K562 (cell line): ENCODE measurements around the gene NR3C1. TPM values are rescaled to one million over a fixed set of nuclear protein-coding genes. Genes with fewer than 3 reads are reported as not detected.

Experiments
- CBX3 ChIP-seq, 2 experiments: IDR thresholded peaks; 1 replicate in 1 of 2; 2 replicates in 1 of 2; pipeline ENCODE4 v1.6.1; 2012; ENCODE audit warnings: inconsistent platforms in 2 of 2, low read length in 2 of 2, borderline replicate concordance in 1 of 2, control low read depth in 1 of 2
- CBX5 ChIP-seq: IDR thresholded peaks from 2 replicates; pipeline ENCODE4 v1.6.1; 2014; ENCODE audit warnings: low read depth, borderline replicate concordance
- COPS2 ChIP-seq: fragments of 450-650 bp; conservative IDR thresholded peaks from 2 replicates; pipeline ENCODE4 v1.6.1; 2016; ENCODE audit warnings: mild to moderate bottlenecking, moderate library complexity
- DMBX1 ChIP-seq: fragments of 250-450 bp; sonication (Bioruptor Pico); IDR thresholded peaks from 2 replicates; pipeline ENCODE4 v1.8.0; 2022; ENCODE audit warnings: inconsistent platforms, mild to moderate bottlenecking, moderate library complexity, borderline replicate concordance
- FOSL1 ChIP-seq: fragments of 200-800 bp; sonication (Bioruptor generic); conservative IDR thresholded peaks from 2 replicates; pipeline ENCODE4 v1.6.1; 2016; ENCODE audit warnings: missing genetic modification characterization, missing compliant biosample characterization
- FOXP1 ChIP-seq: sonication (generic); formaldehyde crosslinking; IDR thresholded peaks from 2 replicates; pipeline ENCODE4 v1.8.0; 2022; ENCODE audit warnings: mild to moderate bottlenecking, missing genetic modification reagents
- NBN ChIP-seq: fragments of 450-650 bp; IDR thresholded peaks from 2 replicates; pipeline ENCODE4 v1.6.1; 2016; ENCODE audit warnings: low read depth, mild to moderate bottlenecking
- POLR2H ChIP-seq: IDR thresholded peaks from 2 replicates; pipeline ENCODE4 v1.6.1; 2016; ENCODE audit warnings: missing genetic modification characterization, low read depth, mild to moderate bottlenecking, control low read depth, missing compliant biosample characterization, moderate library complexity
- PRPF4 ChIP-seq: fragments of 200-400 bp; formaldehyde crosslinking; IDR thresholded peaks from one replicate; pipeline ENCODE4 v1.6.1; 2017; ENCODE audit warnings: low read length, low read depth, mild to moderate bottlenecking; ENCODE audit not compliant: insufficient read depth, poor library complexity, severe bottlenecking
- SIX5 ChIP-seq, 2 experiments: IDR thresholded peaks; 2 replicates each; pipeline ENCODE4 v1.6.1; 2011; ENCODE audit warnings: low read length in 2 of 2, borderline replicate concordance in 1 of 2, low read depth in 1 of 2, mild to moderate bottlenecking in 1 of 2, moderate library complexity in 1 of 2; ENCODE audit not compliant: insufficient read depth in 1 of 2
- SMAD4 ChIP-seq: fragments of 250-450 bp; sonication (Bioruptor Pico); conservative IDR thresholded peaks from 2 replicates; pipeline ENCODE4 v1.8.0; 2021; ENCODE audit warnings: inconsistent platforms, mild to moderate bottlenecking, moderate library complexity
- SMARCA5 ChIP-seq: fragments of 450-650 bp; IDR thresholded peaks from 2 replicates; pipeline ENCODE4 v1.6.1; 2016
- SRSF9 ChIP-seq: fragments of 200-400 bp; formaldehyde crosslinking; IDR thresholded peaks from 2 replicates; pipeline ENCODE4 v1.6.1; 2017; ENCODE audit warnings: low read depth, low read length, borderline replicate concordance
- TFAM ChIP-seq: fragments of 250-450 bp; sonication (Bioruptor Pico); conservative IDR thresholded peaks from 2 replicates; pipeline ENCODE4 v1.5.0; 2021; ENCODE audit warnings: mild to moderate bottlenecking, moderate library complexity
- ZBTB17 ChIP-seq: fragments of 450-650 bp; formaldehyde crosslinking; IDR thresholded peaks from 2 replicates; pipeline ENCODE4 v1.4.0; 2020; ENCODE audit warnings: mild to moderate bottlenecking
- ZBTB8A ChIP-seq: fragments of 450-650 bp; IDR thresholded peaks from 2 replicates; pipeline ENCODE4 v1.6.1; 2018; ENCODE audit warnings: mild to moderate bottlenecking, moderate library complexity; ENCODE audit not compliant: partially characterized antibody
- ZNF431 ChIP-seq: sonication (generic); formaldehyde crosslinking; IDR thresholded peaks from 2 replicates; pipeline ENCODE4 v1.8.0; 2022; ENCODE audit warnings: mild to moderate bottlenecking, missing genetic modification reagents
- ZNF561 ChIP-seq: fragments of 450-650 bp; formaldehyde crosslinking; conservative IDR thresholded peaks from 2 replicates; pipeline ENCODE4 v1.4.0; 2020; ENCODE audit warnings: mild to moderate bottlenecking, moderate library complexity
- ZNF77 ChIP-seq: fragments of 250-450 bp; sonication (Bioruptor Pico); IDR thresholded peaks from 2 replicates; pipeline ENCODE4 v1.5.0; 2020
- polyA plus RNA-seq, 8 experiments: library from polyadenylated mRNA; depleted of rRNA in 4 of 8; stranded (reverse) in 5 of 8; unstranded in 3 of 8; fragments of >200 nt; fragmentation: Nextera tagmentation in 2 of 8; fragmentation: Illumina TruSeq in 1 of 8; extraction: Ambion mirVana in 2 of 8; extraction: Trizol in 1 of 8; gene quantifications; 2 replicates each; pipeline versions ENCODE4 v1.2.1 to v1.2.3, GENCODE V29; 2011 to 2014; ENCODE audit warnings: inconsistent platforms in 1 of 8, missing spikeins in 1 of 8
- total RNA-seq, 7 experiments: library from RNA; depleted of rRNA in 6 of 7; stranded (reverse); fragments of >200 nt in 6 of 7; fragmentation: Illumina TruSeq in 2 of 7; extraction: Trizol in 2 of 7; gene quantifications; 2 replicates each; pipeline versions ENCODE4 v1.2.1 to v1.2.3, GENCODE V29; 2011 to 2021; ENCODE audit warnings: low replicate concordance in 1 of 7
- TF ChIP-seq, protein P1 (sequence below): fragments of 250-450 bp; sonication (Bioruptor Pico); IDR thresholded peaks from 2 replicates; pipeline ENCODE4 v1.4.0; 2020; ENCODE audit warnings: mild to moderate bottlenecking
- TF ChIP-seq, protein P2 (sequence below): fragments of 250-450 bp; sonication (Bioruptor Pico); IDR thresholded peaks from 2 replicates; pipeline ENCODE4 v1.8.0; 2021; ENCODE audit warnings: borderline replicate concordance, mild to moderate bottlenecking, moderate library complexity; ENCODE audit not compliant: poor library complexity, severe bottlenecking
- TF ChIP-seq, protein P3 (sequence below): fragments of 250-450 bp; sonication (Bioruptor Pico); IDR thresholded peaks from 2 replicates; pipeline ENCODE4 v1.4.0; 2020; ENCODE audit warnings: mild to moderate bottlenecking, moderate library complexity, borderline replicate concordance
- TF ChIP-seq, protein P4 (sequence below): fragments of 250-450 bp; sonication (Bioruptor Pico); IDR thresholded peaks from 2 replicates; pipeline ENCODE4 v1.4.0; 2020

NR3C1 gene
- total and polyA plus RNA-seq, 9 of the 15 experiments (the other 6 are each of a cell fraction or from before 2014, with no cell fraction given) = 8.2 to 36.0 (median 15.0) TPM

DNA sequence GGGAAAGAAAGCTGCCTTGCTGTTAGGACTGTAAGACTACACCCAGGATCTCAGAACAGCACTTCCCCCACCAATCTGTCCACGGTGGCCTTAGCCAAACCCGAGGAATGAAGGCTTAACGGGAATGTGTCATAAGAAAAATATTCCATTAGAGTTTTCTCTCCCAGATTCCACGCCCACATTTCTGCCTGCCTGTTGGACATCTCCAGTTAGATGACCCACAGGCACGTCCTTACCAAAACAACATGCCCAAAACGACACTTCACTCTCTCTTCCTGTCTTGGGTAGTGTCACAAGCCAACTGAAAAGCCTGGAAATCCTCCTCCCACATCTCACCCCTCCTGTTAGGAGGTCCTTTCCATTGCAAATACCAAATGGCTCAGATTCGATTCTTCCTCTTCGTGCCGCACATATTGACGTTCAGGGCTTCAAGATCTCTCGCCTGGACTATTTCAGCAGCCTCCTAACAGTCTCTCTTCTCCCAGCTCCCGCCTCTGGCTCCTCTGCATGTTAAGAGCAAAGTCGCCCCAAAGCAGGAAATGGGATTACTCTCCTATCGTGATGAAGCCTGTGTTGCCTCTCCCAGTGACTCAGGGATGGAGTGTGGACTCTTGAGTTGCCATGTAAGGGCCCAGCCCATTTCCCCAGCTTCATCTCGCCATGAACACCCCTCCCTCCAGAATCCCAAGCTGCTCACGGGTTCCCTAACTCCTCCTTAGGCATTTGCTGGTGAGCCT is 159.3 kb downstream of the NR3C1 start (continued):
- TF ChIP-seq NBN (no peak), FOXP1 (CRISPR knock-in tag) (no peak), POLR2H (0 out of 2 replicates have a peak, but pooled peaks have one; percentile 22), ZBTB8A (no peak), ZNF431 (CRISPR knock-in tag) (no peak), CBX5 (no peak), SIX5 (IDR thresholded peaks at IDR 0.05; ENCODE audit: borderline replicate concordance in 1 of 2, insufficient read depth in 1 of 2, low read depth in 1 of 2, low read length in 2 of 2) (no peak), ZNF77 (CRISPR knock-in tag) (no peak), SMARCA5 (no peak), DMBX1 (CRISPR knock-in tag) (peak; percentile 63; the same call in 1 of the 2 replicates), TFAM (CRISPR knock-in tag) (no peak), ZBTB17 (CRISPR knock-in tag) (no peak), PRPF4 (no peak), COPS2 (no peak), CBX3 (IDR thresholded peaks at IDR 0.05; ENCODE audit: borderline replicate concordance in 1 of 2, low read length in 2 of 2) (peak in 1 of 2 experiments; percentile 30; a peak in 1 of 3 replicates), ZNF561 (CRISPR knock-in tag) (no peak), SRSF9 (no peak), SMAD4 (CRISPR knock-in tag) (0 out of 2 replicates have a peak, but pooled peaks have one; percentile 30), FOSL1 (peak; percentile 53; the same call in 1 of the 2 replicates)
- TF ChIP-seq, protein P1, sequence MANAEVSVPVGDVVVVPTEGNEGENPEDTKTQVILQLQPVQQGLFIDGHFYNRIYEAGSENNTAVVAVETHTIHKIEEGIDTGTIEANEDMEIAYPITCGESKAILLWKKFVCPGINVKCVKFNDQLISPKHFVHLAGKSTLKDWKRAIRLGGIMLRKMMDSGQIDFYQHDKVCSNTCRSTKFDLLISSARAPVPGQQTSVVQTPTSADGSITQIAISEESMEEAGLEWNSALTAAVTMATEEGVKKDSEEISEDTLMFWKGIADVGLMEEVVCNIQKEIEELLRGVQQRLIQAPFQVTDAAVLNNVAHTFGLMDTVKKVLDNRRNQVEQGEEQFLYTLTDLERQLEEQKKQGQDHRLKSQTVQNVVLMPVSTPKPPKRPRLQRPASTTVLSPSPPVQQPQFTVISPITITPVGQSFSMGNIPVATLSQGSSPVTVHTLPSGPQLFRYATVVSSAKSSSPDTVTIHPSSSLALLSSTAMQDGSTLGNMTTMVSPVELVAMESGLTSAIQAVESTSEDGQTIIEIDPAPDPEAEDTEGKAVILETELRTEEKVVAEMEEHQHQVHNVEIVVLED (CRISPR knock-in tag) = no peak
- TF ChIP-seq, protein P2, sequence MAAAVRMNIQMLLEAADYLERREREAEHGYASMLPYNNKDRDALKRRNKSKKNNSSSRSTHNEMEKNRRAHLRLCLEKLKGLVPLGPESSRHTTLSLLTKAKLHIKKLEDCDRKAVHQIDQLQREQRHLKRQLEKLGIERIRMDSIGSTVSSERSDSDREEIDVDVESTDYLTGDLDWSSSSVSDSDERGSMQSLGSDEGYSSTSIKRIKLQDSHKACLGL = no peak
- TF ChIP-seq, protein P3, sequence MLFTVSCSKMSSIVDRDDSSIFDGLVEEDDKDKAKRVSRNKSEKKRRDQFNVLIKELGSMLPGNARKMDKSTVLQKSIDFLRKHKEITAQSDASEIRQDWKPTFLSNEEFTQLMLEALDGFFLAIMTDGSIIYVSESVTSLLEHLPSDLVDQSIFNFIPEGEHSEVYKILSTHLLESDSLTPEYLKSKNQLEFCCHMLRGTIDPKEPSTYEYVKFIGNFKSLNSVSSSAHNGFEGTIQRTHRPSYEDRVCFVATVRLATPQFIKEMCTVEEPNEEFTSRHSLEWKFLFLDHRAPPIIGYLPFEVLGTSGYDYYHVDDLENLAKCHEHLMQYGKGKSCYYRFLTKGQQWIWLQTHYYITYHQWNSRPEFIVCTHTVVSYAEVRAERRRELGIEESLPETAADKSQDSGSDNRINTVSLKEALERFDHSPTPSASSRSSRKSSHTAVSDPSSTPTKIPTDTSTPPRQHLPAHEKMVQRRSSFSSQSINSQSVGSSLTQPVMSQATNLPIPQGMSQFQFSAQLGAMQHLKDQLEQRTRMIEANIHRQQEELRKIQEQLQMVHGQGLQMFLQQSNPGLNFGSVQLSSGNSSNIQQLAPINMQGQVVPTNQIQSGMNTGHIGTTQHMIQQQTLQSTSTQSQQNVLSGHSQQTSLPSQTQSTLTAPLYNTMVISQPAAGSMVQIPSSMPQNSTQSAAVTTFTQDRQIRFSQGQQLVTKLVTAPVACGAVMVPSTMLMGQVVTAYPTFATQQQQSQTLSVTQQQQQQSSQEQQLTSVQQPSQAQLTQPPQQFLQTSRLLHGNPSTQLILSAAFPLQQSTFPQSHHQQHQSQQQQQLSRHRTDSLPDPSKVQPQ (CRISPR knock-in tag) = no peak
- TF ChIP-seq, protein P4, sequence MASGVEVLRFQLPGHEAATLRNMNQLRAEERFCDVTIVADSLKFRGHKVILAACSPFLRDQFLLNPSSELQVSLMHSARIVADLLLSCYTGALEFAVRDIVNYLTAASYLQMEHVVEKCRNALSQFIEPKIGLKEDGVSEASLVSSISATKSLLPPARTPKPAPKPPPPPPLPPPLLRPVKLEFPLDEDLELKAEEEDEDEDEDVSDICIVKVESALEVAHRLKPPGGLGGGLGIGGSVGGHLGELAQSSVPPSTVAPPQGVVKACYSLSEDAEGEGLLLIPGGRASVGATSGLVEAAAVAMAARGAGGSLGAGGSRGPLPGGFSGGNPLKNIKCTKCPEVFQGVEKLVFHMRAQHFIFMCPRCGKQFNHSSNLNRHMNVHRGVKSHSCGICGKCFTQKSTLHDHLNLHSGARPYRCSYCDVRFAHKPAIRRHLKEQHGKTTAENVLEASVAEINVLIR (CRISPR knock-in tag) = no peak
